ENCODE measurements around the gene TNFAIP6.
"Not testable (repeated sequence)": the region's sequence is repeated elsewhere in the genome, so short reads cannot be mapped to it uniquely, and the experiment has no call there.

DNA sequence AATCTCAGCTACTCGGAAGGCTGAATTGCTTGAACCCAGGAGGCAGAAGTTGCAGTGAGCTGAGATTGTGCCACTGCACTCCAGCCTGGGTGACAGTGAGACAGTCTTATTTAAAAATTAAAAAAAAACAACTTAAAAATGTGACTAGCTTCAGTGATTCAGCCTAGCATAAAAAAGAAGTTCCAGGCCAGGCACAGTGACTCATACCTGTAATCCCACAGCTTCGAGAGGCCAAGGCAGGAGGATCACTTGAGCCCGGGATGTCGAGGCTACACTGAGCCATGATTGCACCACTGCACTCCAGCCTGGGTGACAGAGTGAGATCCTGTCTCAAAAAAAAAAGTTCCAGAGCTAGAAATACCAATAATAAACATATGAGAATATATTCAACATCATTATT lies 13.2 kb upstream of the TNFAIP6 start:
- TF ChIP-seq CTCF, POLR2A (IDR thresholded peaks at IDR 0.05): not testable (repeated sequence)

All from lower leg skin (tissue), 3 donors.